ENCODE results near the gene MAPK8IP3.
A peak's percentile ranks its signal among the peaks of the same experiment; 100 is the strongest.

Gene MAPK8IP3, protein sequence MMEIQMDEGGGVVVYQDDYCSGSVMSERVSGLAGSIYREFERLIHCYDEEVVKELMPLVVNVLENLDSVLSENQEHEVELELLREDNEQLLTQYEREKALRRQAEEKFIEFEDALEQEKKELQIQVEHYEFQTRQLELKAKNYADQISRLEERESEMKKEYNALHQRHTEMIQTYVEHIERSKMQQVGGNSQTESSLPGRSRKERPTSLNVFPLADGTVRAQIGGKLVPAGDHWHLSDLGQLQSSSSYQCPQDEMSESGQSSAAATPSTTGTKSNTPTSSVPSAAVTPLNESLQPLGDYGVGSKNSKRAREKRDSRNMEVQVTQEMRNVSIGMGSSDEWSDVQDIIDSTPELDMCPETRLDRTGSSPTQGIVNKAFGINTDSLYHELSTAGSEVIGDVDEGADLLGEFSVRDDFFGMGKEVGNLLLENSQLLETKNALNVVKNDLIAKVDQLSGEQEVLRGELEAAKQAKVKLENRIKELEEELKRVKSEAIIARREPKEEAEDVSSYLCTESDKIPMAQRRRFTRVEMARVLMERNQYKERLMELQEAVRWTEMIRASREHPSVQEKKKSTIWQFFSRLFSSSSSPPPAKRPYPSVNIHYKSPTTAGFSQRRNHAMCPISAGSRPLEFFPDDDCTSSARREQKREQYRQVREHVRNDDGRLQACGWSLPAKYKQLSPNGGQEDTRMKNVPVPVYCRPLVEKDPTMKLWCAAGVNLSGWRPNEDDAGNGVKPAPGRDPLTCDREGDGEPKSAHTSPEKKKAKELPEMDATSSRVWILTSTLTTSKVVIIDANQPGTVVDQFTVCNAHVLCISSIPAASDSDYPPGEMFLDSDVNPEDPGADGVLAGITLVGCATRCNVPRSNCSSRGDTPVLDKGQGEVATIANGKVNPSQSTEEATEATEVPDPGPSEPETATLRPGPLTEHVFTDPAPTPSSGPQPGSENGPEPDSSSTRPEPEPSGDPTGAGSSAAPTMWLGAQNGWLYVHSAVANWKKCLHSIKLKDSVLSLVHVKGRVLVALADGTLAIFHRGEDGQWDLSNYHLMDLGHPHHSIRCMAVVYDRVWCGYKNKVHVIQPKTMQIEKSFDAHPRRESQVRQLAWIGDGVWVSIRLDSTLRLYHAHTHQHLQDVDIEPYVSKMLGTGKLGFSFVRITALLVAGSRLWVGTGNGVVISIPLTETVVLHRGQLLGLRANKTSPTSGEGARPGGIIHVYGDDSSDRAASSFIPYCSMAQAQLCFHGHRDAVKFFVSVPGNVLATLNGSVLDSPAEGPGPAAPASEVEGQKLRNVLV (N-terminal part only)

GRCh38 chr16:1705688-1706385, at the start of gene MAPK8IP3:
Gene MAPK8IP3, plus strand, starts transcription at chr16:1706195. Its CDS starts 145 bp downstream, at chr16:1706340.
- peak within 1 kb of the TSS; percentile 85 for H3K27ac ChIP-seq (ENCODE audit: low read length)
- H3K4me1 ChIP-seq (ENCODE audit: control insufficient read depth in 1 of 2, insufficient read depth in 2 of 2, low read length in 2 of 2): peaks cover 7 to 24% of the 10 kb centered on the region in 2 donors

GRCh38 chr16:1656808-1657617, 49.0 kb upstream of the MAPK8IP3 start:
- H3K4me3 ChIP-seq (ENCODE audit: low read depth in 1 of 2, low read length in 2 of 2): no peak overlapping the region
- no peaks in the 10 kb centered on the region for H3K4me1 ChIP-seq (ENCODE audit: control insufficient read depth in 1 of 2, insufficient read depth in 2 of 2, low read length in 2 of 2)
- no peaks in the 10 kb centered on the region for H3K9me3 ChIP-seq (ENCODE audit: control insufficient read depth in 1 of 2, low read length in 2 of 2)
- peaks cover 50 to 88% of the 10 kb centered on the region in 2 donors for H3K36me3 ChIP-seq (ENCODE audit: control insufficient read depth in 1 of 2, insufficient read depth in 2 of 2, low read length in 2 of 2)
- no peak overlapping the region for H3K27ac ChIP-seq (ENCODE audit: low read length)
- no peaks in the 10 kb centered on the region for H3K27me3 ChIP-seq (ENCODE audit: low read depth, low read length)

More at GRCh38 chr16:1705688-1706385, at the start of gene MAPK8IP3:
- no peaks in the 10 kb centered on the region for H3K9me3 ChIP-seq (ENCODE audit: control insufficient read depth in 1 of 2, low read length in 2 of 2)
- H3K4me3 ChIP-seq (ENCODE audit: low read depth in 1 of 2, low read length in 2 of 2): peak within 1 kb of the TSS; percentile 83 to 84
- no peaks in the 10 kb centered on the region for H3K27me3 ChIP-seq (ENCODE audit: low read depth, low read length)
- H3K36me3 ChIP-seq (ENCODE audit: control insufficient read depth in 1 of 2, insufficient read depth in 2 of 2, low read length in 2 of 2): peaks cover 9 to 10% of the 10 kb centered on the region in 2 donors

DNA sequence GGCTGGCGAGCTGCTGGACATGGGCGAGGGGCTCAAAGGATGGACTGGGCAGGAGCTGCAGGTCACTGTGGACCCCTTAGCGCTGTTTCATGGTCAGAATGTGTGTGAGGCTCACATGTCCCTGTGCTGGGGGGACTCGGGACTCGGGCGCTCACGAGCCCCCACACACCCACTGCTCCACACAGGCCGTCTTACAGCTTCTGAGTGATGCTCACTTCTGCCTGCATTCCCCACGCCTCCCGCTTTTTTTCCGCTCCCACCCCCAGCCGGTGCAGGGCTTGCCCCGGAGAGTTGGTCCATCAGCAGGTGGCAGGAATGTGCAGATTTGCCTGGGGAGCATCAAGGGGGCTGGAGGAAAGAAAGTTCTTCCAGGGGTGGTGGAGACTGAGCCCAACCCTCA, 48.2 kb upstream of the MAPK8IP3 start:
- Histone ChIP-seq H3K4me1 (ENCODE audit: control insufficient read depth in 1 of 2, insufficient read depth in 2 of 2, low read length in 2 of 2) (no peaks in the 10 kb centered on the region), H3K27me3 (ENCODE audit: low read depth, low read length) (no peaks in the 10 kb centered on the region), H3K27ac (ENCODE audit: low read length) (no peak overlapping the region), H3K4me3 (ENCODE audit: low read depth in 1 of 2, low read length in 2 of 2) (no peak overlapping the region), H3K9me3 (ENCODE audit: control insufficient read depth in 1 of 2, low read length in 2 of 2) (no peaks in the 10 kb centered on the region), H3K36me3 (ENCODE audit: control insufficient read depth in 1 of 2, insufficient read depth in 2 of 2, low read length in 2 of 2) (peaks cover 55 to 88% of the 10 kb centered on the region in 2 donors)

DNA sequence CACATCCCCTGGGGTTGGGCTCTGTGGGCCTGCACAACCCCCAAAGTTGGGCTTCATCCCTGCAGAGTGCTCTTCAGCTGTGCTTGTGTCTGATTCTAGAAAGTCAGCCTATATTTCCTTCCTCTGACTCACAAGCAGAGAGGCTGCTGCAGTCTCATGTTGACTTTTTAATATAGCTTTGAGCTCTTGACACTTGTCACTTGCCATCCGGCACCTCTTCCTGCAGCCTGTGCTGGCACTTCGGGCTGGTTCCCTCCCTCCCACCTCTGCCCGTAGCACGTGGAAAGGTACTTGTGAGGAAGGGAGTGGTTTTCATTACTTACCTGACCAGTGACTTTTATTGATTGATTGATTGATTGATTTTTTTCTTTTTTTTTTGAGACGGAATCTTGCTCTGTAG, 47.0 kb upstream of the MAPK8IP3 start:
- no peaks in the 10 kb centered on the region for H3K4me1 ChIP-seq (ENCODE audit: control insufficient read depth in 1 of 2, insufficient read depth in 2 of 2, low read length in 2 of 2)
- H3K27ac ChIP-seq (ENCODE audit: low read length): no peak overlapping the region
- H3K4me3 ChIP-seq (ENCODE audit: low read depth in 1 of 2, low read length in 2 of 2): no peak overlapping the region
- H3K36me3 ChIP-seq (ENCODE audit: control insufficient read depth in 1 of 2, insufficient read depth in 2 of 2, low read length in 2 of 2): peaks cover 61 to 93% of the 10 kb centered on the region in 2 donors
- H3K27me3 ChIP-seq (ENCODE audit: low read depth, low read length): no peaks in the 10 kb centered on the region
- H3K9me3 ChIP-seq (ENCODE audit: control insufficient read depth in 1 of 2, low read length in 2 of 2): no peaks in the 10 kb centered on the region

DNA sequence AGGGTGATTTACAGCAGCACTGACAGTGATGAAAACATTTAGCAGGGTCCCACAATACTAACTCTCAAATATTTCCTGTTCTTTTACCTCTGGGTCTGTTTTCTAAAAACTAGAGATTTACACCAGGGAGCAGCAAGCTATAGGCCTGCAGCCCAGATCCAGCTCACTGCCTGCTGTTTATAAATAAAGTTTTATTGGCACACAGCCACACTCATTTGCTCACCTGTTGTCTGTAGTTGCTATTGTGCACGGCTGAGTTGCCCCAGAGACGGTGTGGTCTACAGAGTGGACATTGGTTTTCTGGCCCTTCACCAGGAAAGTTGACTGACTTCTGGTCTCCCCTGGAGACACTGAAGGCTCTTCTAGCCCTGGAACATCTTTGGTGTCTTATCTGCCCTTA, 44.2 kb upstream of the MAPK8IP3 start:
- Histone ChIP-seq H3K4me1 (ENCODE audit: control insufficient read depth in 1 of 2, insufficient read depth in 2 of 2, low read length in 2 of 2) (no peaks in the 10 kb centered on the region), H3K36me3 (ENCODE audit: control insufficient read depth in 1 of 2, insufficient read depth in 2 of 2, low read length in 2 of 2) (peaks cover 70 to 93% of the 10 kb centered on the region in 2 donors), H3K27ac (ENCODE audit: low read length) (no peak overlapping the region)

GRCh38 chr16:1662543-1662942, 43.5 kb upstream of the MAPK8IP3 start:
- H3K9me3 ChIP-seq (ENCODE audit: control insufficient read depth in 1 of 2, low read length in 2 of 2): no peaks in the 10 kb centered on the region
- H3K27ac ChIP-seq (ENCODE audit: low read length): no peak overlapping the region
- H3K4me1 ChIP-seq (ENCODE audit: control insufficient read depth in 1 of 2, insufficient read depth in 2 of 2, low read length in 2 of 2): no peaks in the 10 kb centered on the region
- peaks cover 69 to 93% of the 10 kb centered on the region in 2 donors for H3K36me3 ChIP-seq (ENCODE audit: control insufficient read depth in 1 of 2, insufficient read depth in 2 of 2, low read length in 2 of 2)
- H3K27me3 ChIP-seq (ENCODE audit: low read depth, low read length): no peaks in the 10 kb centered on the region
- H3K4me3 ChIP-seq (ENCODE audit: low read depth in 1 of 2, low read length in 2 of 2): no peak overlapping the region

More for the DNA sequence above, 44.2 kb upstream of the MAPK8IP3 start:
- Histone ChIP-seq H3K27me3 (ENCODE audit: low read depth, low read length) (no peaks in the 10 kb centered on the region), H3K9me3 (ENCODE audit: control insufficient read depth in 1 of 2, low read length in 2 of 2) (no peaks in the 10 kb centered on the region), H3K4me3 (ENCODE audit: low read depth in 1 of 2, low read length in 2 of 2) (no peak overlapping the region)

DNA sequence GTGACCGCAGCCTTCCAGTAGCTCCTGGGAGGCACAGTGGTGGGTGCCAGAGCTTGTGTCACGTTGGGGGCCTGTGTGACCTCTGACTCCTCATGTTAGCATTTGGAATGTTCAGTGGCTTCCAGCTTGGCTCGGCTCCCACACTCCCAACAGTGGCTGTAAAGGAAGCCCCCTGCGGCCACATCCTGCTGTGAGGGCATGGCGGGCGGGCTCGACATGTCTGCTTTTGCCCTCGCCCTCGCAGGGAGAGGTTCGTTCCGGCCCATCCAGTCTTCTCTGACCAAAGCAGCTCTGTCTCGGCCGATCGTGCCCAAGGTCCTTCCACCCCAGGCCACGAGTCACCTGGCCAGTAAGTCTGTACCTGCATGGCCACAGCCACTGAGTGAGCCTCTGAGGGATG, 40.2 kb upstream of the MAPK8IP3 start:
- no peaks in the 10 kb centered on the region for H3K4me1 ChIP-seq (ENCODE audit: control insufficient read depth in 1 of 2, insufficient read depth in 2 of 2, low read length in 2 of 2)
- no peak overlapping the region for H3K27ac ChIP-seq (ENCODE audit: low read length)
- H3K36me3 ChIP-seq (ENCODE audit: control insufficient read depth in 1 of 2, insufficient read depth in 2 of 2, low read length in 2 of 2): peaks cover 77 to 89% of the 10 kb centered on the region in 2 donors
- H3K27me3 ChIP-seq (ENCODE audit: low read depth, low read length): no peaks in the 10 kb centered on the region
- H3K9me3 ChIP-seq (ENCODE audit: control insufficient read depth in 1 of 2, low read length in 2 of 2): no peaks in the 10 kb centered on the region
- H3K4me3 ChIP-seq (ENCODE audit: low read depth in 1 of 2, low read length in 2 of 2): no peak overlapping the region

DNA sequence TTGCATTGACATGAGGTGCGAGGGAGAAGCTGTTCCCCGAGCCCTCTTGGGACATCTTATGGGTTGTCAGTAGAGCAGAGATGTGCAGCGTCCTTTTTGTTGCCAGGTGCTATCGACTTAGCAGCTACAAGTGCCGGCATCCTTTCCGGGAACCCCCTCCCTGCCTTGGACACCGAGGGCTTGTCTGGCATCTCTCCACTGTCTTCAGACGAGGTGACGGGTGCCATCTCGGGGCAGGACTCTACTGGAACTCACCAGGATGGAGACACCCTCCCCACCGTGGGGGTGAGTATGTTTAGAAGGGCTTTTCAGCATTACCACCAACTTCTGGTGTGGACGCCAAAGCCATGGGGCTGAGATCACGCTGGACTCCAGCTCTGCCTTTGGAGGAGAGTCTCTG, 39.7 kb upstream of the MAPK8IP3 start:
- Histone ChIP-seq H3K27ac (ENCODE audit: low read length) (no peak overlapping the region), H3K9me3 (ENCODE audit: control insufficient read depth in 1 of 2, low read length in 2 of 2) (no peaks in the 10 kb centered on the region), H3K4me3 (ENCODE audit: low read depth in 1 of 2, low read length in 2 of 2) (no peak overlapping the region), H3K4me1 (ENCODE audit: control insufficient read depth in 1 of 2, insufficient read depth in 2 of 2, low read length in 2 of 2) (no peaks in the 10 kb centered on the region), H3K36me3 (ENCODE audit: control insufficient read depth in 1 of 2, insufficient read depth in 2 of 2, low read length in 2 of 2) (peaks cover 82 to 94% of the 10 kb centered on the region in 2 donors), H3K27me3 (ENCODE audit: low read depth, low read length) (no peaks in the 10 kb centered on the region)

DNA sequence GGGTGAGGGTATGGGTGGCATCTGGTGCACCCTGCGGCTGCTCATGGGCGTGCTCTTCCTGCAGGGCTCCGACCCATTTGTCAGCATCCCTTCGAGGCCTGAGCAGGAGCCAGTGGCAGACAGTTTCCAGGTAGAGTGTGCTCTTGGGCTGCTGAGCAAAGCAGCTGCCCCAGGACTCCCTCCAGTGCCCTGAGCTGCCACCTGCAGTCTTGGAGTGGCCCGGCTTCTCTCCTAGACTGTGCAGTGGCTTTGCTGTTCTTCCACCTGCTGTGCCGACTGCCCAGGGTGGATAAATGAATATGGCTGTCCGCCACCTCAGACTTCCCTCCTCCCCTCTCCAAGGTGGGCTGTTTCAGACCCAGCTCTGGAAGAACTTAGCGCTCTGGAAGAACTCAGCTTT, 38.7 kb upstream of the MAPK8IP3 start:
- Histone ChIP-seq H3K4me1 (ENCODE audit: control insufficient read depth in 1 of 2, insufficient read depth in 2 of 2, low read length in 2 of 2) (no peaks in the 10 kb centered on the region), H3K4me3 (ENCODE audit: low read depth in 1 of 2, low read length in 2 of 2) (no peak overlapping the region), H3K27ac (ENCODE audit: low read length) (no peak overlapping the region), H3K9me3 (ENCODE audit: control insufficient read depth in 1 of 2, low read length in 2 of 2) (no peaks in the 10 kb centered on the region), H3K36me3 (ENCODE audit: control insufficient read depth in 1 of 2, insufficient read depth in 2 of 2, low read length in 2 of 2) (peaks cover 84 to 95% of the 10 kb centered on the region in 2 donors), H3K27me3 (ENCODE audit: low read depth, low read length) (no peaks in the 10 kb centered on the region)

DNA sequence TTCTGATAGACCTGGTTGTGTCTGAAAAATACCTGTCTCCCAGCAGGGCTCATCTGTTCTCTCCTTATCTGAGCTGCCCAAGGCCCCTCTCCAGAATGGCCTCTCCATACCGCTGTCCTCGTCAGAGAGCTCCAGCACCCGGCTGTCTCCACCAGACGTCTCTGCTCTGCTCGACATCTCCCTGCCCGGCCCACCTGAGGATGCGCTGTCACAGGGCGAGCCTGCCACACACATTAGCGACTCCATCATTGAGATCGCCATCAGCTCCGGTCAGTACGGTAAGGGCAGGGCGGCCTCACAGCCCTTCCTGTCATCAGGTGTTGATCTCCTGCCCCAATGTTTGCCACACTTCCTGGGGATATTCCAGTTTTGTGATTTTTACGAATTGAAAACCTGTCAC, 38.1 kb upstream of the MAPK8IP3 start:
- Histone ChIP-seq H3K4me3 (ENCODE audit: low read depth in 1 of 2, low read length in 2 of 2) (no peak overlapping the region), H3K27me3 (ENCODE audit: low read depth, low read length) (no peaks in the 10 kb centered on the region), H3K4me1 (ENCODE audit: control insufficient read depth in 1 of 2, insufficient read depth in 2 of 2, low read length in 2 of 2) (no peaks in the 10 kb centered on the region), H3K27ac (ENCODE audit: low read length) (no peak overlapping the region), H3K36me3 (ENCODE audit: control insufficient read depth in 1 of 2, insufficient read depth in 2 of 2, low read length in 2 of 2) (peaks cover 84 to 95% of the 10 kb centered on the region in 2 donors), H3K9me3 (ENCODE audit: control insufficient read depth in 1 of 2, low read length in 2 of 2) (no peaks in the 10 kb centered on the region)

Measured in muscle layer of duodenum (tissue), 2 donors.